ENCODE data around the gene PCDH15. TPM values are rescaled to one million over a fixed set of nuclear protein-coding genes. Genes with fewer than 3 reads are reported as not detected.

The PCDH15 gene
- total and polyA plus RNA-seq, 2 of the 8 experiments (the other 6 are each of a cell fraction or from before 2014, with no cell fraction given): 0.11 TPM; not detected in 1

- TF ChIP-seq BRCA1 (IDR thresholded peaks at IDR 0.05; ENCODE audit: low read depth, low read length) (no peak), CBX5 (IDR thresholded peaks at IDR 0.05; ENCODE audit: low read depth, low read length) (no peak), CREB1 (IDR thresholded peaks at IDR 0.05) (no peak)
These were observed 28.4 kb downstream of the PCDH15 start (continued) for GRCh38 chr10:54772468-54773122.
